ENCODE results near the gene GP1BB. TPM values are rescaled to one million over a fixed set of nuclear protein-coding genes. Genes with fewer than 3 reads are reported as not detected.
"Not testable (repeated sequence)": the region's sequence is repeated elsewhere in the genome, so short reads cannot be mapped to it uniquely, and the experiment has no call there.

The GP1BB gene
- total RNA-seq, 1 donor, result 2.1 TPM

DNA sequence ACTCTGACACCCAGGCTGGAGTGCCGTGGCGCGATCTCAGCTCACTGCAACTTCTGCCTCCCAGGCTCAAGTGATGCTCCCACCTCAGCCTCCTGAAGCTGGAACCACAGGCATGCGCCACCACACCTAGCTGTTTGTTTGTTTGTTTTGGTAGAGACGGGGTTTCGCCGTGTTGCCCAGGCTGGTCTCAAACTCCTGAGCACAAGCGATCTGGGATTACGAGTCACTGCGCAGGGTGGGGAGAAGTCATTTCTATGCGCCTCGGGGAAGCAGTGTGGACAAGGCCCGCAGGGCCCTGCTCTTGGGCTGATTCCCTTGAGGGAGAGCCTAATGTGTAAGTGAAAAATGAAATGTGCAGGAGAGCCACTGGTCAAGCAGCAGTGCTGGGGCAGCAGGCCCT is 28.6 kb upstream of the GP1BB start:
- no peak overlapping the region for H3K4me3 ChIP-seq (ENCODE audit: low read depth, low read length)
- TF ChIP-seq, protein P1, sequence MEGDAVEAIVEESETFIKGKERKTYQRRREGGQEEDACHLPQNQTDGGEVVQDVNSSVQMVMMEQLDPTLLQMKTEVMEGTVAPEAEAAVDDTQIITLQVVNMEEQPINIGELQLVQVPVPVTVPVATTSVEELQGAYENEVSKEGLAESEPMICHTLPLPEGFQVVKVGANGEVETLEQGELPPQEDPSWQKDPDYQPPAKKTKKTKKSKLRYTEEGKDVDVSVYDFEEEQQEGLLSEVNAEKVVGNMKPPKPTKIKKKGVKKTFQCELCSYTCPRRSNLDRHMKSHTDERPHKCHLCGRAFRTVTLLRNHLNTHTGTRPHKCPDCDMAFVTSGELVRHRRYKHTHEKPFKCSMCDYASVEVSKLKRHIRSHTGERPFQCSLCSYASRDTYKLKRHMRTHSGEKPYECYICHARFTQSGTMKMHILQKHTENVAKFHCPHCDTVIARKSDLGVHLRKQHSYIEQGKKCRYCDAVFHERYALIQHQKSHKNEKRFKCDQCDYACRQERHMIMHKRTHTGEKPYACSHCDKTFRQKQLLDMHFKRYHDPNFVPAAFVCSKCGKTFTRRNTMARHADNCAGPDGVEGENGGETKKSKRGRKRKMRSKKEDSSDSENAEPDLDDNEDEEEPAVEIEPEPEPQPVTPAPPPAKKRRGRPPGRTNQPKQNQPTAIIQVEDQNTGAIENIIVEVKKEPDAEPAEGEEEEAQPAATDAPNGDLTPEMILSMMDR (IDR thresholded peaks at IDR 0.05; ENCODE audit: insufficient read depth, low read length), result no peak
- DNase-seq (ENCODE audit: low read depth), result no peak

DNA sequence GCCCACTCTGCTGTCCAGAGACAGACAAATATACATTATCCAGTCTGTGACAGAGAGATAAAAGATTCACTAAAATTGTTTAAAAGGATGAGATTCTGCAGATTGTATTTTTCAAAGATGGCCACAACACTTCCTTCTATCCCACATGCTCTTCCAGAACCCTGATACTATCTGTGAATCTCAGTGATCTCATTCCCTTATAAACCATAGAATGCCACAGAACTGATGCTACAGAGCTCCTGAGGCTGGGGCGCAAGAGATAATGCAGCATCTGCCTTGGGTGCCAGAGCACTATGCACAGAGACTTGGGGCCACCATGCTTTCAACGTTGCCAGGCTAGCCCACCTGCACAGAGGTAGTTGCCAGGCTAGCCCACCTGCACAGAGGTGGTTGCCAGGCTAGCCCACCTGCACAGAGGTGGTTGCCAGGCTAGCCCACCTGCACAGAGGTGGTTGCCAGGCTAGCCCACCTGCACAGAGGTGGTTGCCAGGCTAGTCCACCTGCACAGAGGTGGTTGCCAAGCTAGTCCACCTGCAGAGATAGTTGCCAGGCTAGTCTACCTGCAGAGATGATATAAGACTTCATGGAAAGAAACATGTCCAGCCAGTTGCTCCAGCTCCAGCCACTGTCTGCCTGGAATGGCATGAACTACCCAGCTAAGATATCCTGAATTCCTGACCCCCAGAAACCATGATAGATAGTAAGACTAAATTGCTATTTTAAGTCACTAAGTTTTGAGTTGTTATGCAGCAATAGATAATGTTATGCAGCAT is 26.6 kb upstream of the GP1BB start:
- TF ChIP-seq, protein P1 (IDR thresholded peaks at IDR 0.05; ENCODE audit: insufficient read depth, low read length), result no peak
- H3K4me3 ChIP-seq (ENCODE audit: low read depth, low read length), result no peak overlapping the region
- no peak for DNase-seq (ENCODE audit: low read depth)

DNA sequence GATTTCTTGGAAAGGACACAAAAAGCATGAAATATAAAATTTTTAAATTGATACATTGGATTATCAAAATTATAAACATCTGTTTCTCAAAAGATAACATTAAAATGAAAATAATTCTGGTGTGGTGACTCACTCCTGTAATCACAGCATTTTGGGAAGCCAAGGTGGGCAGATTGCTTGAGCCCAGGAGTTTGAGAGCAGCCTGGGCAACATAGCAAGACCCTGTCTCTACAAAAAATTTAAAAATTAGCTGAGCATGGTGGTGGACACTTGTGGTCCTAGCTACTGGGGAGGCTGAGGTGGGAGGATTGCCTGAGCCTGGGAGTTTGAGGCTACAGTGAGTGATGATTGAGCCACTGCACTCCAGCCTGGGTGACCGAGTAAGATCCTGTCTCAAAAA is 25.5 kb upstream of the GP1BB start:
- DNase-seq (ENCODE audit: low read depth); H3K4me3 ChIP-seq (ENCODE audit: low read depth, low read length): not testable (repeated sequence)

DNA sequence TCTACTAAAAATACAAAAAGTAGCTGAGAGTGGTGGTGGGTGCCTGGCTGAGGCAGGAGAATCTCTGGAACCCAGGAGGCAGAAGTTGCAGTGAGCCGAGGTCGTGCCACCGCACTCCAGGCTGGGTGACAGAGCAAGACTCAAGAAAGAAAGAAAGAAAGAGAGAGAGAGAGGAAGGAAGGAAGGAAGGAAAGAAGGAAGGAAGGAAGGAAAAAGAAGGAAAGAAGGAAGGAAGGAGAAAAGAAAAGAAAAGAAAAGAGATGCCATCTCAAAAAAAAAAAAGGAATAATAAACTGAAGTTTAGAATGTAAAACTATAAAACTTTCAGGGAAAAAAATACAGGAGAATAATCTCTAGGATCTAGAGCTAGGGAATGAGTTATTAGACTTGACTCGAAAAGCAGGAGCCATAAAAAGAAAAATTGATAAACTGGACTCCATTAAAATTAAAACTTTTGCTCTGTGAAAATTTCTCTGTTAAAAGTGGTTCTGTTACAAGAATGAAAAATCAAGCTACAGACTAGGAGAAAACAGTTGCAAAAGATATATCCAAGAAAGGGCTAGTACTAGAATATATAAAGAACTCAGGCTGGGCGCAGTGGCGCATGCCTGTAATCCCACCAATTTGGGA is 22.4 kb upstream of the GP1BB start:
- H3K4me3 ChIP-seq (ENCODE audit: low read depth, low read length), result no peak overlapping the region
- DNase-seq (ENCODE audit: low read depth), result no peak
- TF ChIP-seq, protein P1 (IDR thresholded peaks at IDR 0.05; ENCODE audit: insufficient read depth, low read length), result no peak

DNA sequence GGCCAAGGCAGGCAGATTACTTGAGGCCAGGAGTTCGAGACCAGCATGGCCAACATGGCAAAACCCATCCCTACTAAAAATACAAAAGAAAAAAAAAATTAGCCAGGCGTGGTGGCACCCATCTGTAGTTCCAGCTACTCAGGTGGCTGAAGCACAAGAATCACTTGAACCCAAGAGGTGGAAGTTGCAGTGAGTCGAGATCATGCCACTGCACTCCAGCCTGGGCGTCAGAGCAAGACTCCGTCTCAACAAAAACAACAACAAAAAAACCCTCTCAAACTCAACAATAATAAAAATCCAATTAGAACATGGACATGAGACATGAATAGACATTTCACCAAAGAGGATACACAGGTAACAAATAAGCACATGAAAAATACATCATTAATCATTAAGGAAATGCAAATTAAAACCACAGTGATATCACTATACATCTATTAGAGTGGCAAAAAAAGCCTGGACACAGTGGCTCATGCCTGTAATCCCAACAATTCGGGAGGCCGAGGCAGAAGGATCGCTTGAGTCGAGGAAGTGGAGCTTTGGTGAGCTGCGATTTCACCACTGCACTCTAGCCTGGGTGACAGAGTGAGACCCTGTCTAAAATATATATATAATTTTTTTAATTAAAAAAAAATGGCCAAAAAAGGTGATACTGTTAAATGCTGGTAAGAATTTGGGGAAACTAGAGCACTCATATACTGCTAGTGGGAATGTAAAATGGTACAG is 21.8 kb upstream of the GP1BB start:
- DNase-seq (ENCODE audit: low read depth), result no peak
- TF ChIP-seq, protein P1 (IDR thresholded peaks at IDR 0.05; ENCODE audit: insufficient read depth, low read length), result no peak
- H3K4me3 ChIP-seq (ENCODE audit: low read depth, low read length), result no peak overlapping the region

DNA sequence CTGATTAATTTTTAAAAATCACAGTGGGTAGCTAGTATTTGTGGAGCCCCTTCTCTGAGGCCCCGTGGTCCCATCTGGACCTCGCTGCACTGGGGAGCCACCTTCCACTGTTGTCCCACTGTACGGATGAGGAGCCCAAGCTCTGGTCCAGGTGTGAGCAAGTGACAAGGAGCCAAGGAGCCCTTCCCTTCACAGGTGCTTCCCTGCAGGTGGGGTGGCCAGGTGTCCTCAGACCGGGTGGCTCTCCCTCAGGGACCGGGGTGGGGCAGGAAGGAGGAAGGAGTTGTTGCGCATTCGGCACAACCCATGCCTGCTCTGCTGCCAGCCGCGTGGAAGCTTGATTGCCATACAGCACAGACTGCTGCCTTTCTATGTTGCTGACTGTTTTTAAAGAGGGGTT is 19.5 kb upstream of the GP1BB start:
- DNase-seq (ENCODE audit: low read depth), result no peak
- H3K4me3 ChIP-seq (ENCODE audit: low read depth, low read length), result no peak overlapping the region
- TF ChIP-seq, protein P1 (IDR thresholded peaks at IDR 0.05; ENCODE audit: insufficient read depth, low read length), result no peak

DNA sequence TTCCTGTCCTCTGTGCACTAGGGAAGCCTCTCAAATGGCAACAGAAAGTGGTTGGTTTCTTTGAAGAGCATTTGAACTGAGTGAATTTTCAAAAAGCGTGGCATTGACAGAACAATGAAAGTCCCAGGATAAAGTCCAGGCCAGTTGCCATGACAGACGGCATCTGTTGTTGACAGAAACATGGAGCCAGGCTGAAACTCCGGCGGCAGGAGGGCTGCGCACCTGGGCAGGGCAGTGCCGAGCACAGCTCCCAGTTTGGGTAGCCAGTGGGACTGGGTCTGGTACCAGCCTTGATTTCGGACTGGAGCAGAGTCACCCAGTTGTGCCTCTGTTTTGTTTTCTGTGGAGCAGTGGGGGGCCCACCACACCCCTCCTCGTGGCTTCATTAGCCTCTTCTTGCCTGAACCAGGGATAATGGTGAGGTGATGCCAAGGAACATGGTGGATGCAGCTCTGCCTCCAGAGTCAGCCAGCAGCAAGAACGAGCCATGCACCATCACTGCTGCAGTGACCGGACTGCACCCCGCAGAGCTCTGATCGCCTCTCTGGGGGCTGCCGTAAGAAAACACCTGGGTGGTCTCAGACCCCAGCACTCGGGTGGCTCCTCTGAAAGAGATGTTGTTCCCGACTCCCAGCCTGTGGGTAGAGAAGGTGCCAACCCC is 18.9 kb upstream of the GP1BB start:
- TF ChIP-seq, protein P1 (IDR thresholded peaks at IDR 0.05; ENCODE audit: insufficient read depth, low read length), result no peak
- no peak overlapping the region for H3K4me3 ChIP-seq (ENCODE audit: low read depth, low read length)
- DNase-seq (ENCODE audit: low read depth), result no peak

All from fibroblast of the aortic adventitia (primary cell).